Esophagus muscularis mucosa (tissue), 3 donors: ENCODE measurements around the gene TVP23A.
A peak's percentile ranks its signal among the peaks of the same experiment; 100 is the strongest.

Source experiments
- EP300 ChIP-seq: sonication (generic); formaldehyde crosslinking; IDR thresholded peaks from one replicate; pipeline ENCODE4 v1.6.1; 2017; ENCODE audit warnings: antibody characterized with exemption
- POLR2A ChIP-seq: fragments of 450-650 bp; IDR thresholded peaks from one replicate; pipeline ENCODE4 v1.6.1; 2017; ENCODE audit warnings: antibody characterized with exemption, moderate library complexity, mild to moderate bottlenecking, low read depth
- POLR2AphosphoS5 ChIP-seq, 2 donors: sonication (generic); formaldehyde crosslinking; IDR thresholded peaks; one replicate each; pipeline ENCODE4 v1.6.1; 2017; ENCODE audit warnings: antibody characterized with exemption in 2 of 2

DNA sequence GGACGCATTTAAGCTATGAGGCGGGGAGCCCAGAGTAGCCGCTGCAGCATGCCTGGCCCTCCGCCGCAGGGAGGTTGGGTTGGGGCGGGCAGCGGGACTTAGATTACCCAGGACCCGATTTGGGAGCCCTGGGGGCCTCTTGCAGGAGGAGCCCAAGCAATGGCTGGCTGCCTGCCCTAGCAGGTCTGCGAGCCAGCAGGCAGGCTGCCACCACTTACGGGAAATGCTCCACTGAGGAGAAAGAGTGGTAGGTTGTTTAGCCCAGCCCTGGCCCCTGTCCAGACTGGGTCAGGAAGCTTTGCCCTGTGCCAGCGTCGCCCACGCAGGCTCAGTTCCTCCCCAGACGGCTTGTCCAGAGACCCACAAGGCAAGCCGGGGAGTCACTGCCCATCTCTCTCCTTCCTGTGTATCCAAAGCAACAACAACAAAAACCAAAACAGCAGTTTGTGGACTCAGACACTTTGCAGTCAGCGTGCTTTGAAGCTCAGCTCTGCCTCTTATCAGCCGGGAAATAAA is 10.3 kb upstream of the TVP23A start:
- TF ChIP-seq POLR2AphosphoS5 (IDR thresholded peaks at IDR 0.05) (peak; percentile 85 to 89), EP300 (peak; percentile 40), POLR2A (no peak)
